GM21619 (cell line): ENCODE data around the gene KCNAB1.
"Not testable (repeated sequence)": the region's sequence is repeated elsewhere in the genome, so short reads cannot be mapped to it uniquely, and the experiment has no call there.

Source experiments
- ATAC-seq: cut with Tn5 transposase; IDR thresholded peaks from one replicate; pipeline ENCODE4 v1.9.1; 2021; ENCODE audit not compliant: unreplicated experiment

KCNAB1 gene

DNA sequence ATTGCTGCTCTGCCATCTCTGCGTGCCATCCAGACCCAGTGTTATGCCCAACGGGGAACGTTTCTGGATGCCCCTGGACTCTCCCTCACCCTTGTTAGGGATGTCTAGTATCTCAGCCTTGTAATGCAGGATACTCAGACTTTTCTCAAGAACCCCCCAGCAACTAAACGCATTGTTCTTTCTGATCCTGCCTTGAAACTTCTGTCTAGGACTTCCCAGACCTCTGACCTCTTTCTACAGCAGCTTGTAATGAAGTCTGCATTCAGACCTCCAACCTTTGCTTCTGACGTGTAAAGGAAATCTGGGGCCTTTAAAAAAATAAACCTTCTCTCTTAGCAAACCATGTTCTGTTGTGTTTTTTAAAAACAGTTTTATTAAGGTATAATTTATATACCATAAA, 139.5 kb downstream of the KCNAB1 start:
- no peak for ATAC-seq

DNA sequence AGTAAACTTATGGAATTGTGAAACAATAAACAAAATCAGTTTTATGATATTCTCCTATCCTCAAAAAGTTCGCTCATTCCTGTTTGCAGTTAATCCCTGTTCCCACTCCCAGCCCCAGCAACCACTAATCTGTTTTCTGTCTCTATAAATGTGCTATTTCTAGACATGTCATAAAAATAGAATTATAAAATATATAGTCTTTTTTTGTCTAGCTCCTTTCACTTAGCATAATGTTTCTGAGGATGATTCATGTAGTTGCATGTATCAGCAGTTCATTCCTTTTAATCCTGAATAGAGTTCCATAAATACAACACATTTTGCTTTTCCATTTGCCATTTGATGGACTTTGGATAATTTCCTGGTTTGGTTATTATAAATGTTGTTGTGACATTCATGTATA, 140.0 kb downstream of the KCNAB1 start:
- ATAC-seq: no peak

DNA sequence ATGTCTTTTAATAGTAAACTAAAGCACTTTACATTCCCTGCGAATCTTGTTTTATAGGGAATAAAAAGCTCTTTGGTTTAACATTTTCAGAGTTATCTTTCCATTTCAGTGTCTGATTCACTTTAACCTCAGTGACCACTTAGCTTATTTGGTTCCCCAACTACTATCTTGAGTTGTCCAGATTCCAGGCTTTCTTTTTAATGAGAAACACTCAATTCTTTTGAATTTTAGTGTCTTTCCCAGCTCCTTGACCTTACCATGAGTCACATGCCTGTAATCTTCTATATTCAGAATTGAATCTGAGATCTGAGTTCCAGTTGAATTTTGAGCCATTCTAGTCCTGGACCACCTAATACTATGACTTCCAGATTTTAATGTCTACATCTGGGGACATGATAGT, 144.4 kb downstream of the KCNAB1 start:
- ATAC-seq: no peak

GRCh38 chr3:156271508-156271907, 151.1 kb downstream of the KCNAB1 start:
- ATAC-seq: no peak

DNA sequence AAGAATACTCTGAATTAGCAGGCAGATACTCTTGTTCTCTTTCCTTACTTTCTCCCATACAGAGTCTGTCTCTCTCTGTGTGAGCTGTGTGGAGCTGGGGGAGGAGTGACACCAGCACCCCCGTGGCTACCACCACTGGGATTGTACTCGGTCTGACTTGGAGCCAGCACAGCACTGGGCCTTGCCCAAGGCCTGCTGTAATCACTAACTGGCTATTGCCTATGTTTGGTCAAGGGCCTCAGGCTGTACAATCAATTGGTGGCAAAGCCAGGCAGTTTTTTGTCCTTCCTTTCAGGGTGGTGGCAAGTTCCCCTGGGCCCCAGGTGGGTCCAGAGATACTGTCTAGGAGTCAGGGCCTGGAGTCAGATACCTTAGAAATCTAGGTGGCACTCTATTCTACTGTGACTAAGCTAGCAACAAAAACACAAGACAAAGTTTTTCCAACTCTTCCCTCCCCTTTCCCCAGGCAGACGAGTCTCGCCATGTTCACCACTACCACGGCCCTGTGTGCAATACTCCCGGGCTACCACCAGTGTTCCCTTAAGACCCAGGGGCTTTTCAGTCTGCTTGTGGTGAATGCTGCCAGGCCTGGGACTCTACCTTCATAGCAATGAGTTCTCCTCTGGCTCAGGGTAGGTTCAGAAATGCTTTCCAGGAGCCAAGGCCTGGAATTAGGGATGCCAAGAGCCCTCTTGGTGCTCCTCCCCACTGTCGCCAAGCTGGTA, 151.8 kb downstream of the KCNAB1 start:
- ATAC-seq: no peak

DNA sequence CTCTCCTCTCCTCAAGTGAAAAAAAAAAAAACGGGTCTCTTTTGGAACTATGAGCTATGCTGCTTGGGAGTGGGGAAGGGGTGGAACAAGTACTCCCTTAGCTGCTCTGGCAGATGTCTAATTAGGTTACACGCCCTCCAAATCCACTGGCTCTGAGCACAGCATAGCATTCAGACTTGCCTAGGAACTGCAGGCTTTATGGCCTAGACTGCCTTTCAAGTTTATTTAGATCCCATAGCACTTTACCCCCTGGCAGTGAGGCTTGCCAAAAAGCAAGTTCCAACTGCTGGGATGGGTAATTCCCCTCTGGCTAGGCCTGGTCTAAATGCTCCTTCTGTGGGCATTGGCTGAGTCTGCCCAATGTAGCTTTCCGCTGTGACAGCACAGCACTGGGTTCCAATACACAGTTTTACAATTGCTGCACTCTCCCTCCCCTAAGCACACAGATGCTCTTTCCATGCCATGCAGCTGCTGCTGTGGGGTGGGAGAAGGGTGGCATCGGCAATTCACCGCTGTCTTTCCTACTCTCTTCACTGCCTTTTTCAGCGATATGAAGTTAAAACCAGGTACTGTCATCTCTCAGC, 152.8 kb downstream of the KCNAB1 start:
- ATAC-seq: no peak

- ATAC-seq: no peak
Measured at GRCh38 chr3:156274791-156275190, 154.4 kb downstream of the KCNAB1 start.

DNA sequence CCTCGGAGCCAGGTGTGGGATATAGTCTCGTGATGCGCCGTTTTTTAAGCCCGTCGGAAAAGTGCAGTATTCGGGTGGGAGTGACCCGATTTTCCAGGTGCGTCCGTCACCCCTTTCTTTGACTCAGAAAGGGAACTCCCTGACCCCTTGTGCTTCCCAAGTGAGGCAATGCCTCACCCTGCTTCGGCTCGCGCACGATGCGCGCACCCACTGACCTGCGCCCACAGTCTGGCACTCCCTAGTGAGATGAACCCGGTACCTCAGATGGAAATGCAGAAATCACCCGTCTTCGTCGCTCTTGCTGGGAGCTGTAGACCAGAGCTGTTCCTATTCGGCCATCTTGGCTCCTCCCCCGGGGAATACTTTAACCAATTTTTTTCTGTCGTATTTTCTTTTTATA, 164.3 kb downstream of the KCNAB1 start:
- not testable (repeated sequence) for ATAC-seq

DNA sequence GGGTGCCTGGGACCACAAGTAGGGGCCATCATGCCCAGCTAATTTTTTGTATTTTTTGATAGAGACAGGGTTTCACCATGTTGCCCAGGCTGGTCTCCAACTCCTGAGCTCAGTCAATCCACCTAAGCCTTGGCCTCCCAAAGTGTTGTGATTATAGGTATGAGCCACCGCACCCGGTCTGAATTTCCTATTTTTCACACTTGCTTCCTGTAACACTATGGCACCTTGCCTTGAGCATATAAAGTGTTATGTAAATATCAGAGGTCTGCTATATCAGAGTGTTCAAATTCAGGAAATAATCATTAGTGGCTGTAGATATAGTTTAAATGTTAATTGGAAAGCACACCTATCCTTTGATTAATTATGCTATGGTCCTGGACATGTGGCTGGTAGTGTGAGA, 165.2 kb downstream of the KCNAB1 start:
- no peak for ATAC-seq

GRCh38 chr3:156290924-156291271, 170.5 kb downstream of the KCNAB1 start:
- ATAC-seq: no peak

DNA sequence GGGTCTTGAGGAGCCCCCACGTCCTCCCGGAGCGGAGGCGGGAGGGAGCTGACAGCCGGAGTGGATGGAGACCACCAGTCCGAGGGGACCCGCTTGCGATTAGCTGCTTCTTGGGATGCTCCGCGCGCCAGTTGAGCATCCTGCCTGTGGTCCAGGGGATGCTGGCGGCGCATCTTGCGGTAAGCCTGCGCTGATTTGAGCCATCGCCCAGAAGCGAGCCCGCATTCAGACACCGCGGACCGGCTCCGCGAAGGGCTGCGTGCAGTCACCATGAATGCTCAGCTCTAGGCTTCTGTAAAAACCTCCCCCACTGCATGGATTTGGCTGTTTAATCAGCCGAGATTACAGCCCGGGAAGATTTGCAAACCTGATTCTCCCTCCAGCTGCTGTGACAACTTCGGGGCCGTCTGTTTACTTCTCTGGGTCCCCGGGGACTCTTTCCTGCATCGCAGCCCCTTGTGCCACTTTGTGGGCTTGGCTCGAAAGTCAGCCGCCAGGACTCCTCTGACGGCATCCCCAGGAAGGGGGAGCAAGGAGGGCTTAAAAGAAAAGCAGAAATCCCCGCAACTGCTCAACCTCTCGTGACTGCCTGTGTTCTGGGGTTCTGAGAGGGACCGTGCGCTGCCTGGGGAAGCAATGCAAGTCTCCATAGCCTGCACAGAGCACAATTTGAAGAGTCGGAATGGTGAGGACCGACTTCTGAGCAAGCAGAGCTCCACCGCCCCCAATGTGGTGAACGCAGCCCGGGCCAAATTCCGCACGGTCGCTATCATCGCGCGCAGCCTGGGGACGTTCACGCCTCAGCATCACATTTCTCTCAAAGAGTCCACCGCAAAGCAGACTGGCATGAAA, 171.1 kb downstream of the KCNAB1 start:
- ATAC-seq: peak; percentile 51

GRCh38 chr3:156293566-156293965, 173.2 kb downstream of the KCNAB1 start:
- no peak for ATAC-seq

- ATAC-seq: no peak
Measured at GRCh38 chr3:156297582-156297981, 177.2 kb downstream of the KCNAB1 start.

GRCh38 chr3:156298014-156298413, 177.6 kb downstream of the KCNAB1 start:
- ATAC-seq: no peak

GRCh38 chr3:156298938-156299337, 178.6 kb downstream of the KCNAB1 start:
- ATAC-seq: no peak

- no peak for ATAC-seq
Measured at GRCh38 chr3:156299569-156299968, 179.2 kb downstream of the KCNAB1 start.

GRCh38 chr3:156300371-156300770, 180.0 kb downstream of the KCNAB1 start:
- no peak for ATAC-seq

DNA sequence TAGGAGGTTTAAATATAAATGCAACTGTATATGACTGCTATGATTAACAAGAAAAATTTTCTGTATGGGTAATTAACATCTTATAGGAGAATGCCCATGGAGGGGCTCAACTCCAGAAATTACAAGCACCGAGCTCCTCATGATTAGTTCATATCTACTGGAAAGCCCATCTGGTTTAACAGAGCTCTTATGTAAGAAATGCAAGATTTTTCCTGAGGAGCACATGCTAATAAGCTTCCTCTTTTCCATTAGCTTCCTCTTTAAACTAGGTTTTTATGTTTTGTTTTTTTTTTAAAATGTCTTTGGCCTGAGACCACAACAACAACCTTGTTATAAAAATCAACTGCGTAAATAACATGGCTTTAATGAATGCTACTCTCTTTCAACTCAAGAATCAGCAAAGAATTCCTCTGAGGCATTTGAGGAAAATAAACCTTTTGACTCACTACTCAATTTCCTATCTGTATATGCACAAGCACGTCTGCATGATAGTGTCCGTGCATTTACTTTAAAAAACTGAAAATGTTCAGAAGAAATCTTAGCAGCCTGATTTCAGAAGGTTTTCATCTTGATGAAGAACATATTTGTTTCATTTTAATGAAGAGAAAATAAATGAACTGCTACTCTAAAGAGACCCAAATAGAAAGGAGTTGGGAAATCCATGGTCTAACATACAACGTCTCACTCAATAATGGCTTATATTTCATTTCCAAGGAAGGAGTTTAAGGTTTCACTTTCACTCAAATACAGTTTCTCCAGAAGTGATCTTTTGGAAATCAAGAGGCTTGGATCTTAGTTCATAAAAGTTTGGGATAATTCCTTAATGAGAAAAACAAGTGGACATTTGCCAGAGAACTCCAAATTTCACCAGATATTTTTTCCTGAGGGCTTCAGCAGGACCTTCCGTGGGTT, 180.8 kb downstream of the KCNAB1 start:
- no peak for ATAC-seq

DNA sequence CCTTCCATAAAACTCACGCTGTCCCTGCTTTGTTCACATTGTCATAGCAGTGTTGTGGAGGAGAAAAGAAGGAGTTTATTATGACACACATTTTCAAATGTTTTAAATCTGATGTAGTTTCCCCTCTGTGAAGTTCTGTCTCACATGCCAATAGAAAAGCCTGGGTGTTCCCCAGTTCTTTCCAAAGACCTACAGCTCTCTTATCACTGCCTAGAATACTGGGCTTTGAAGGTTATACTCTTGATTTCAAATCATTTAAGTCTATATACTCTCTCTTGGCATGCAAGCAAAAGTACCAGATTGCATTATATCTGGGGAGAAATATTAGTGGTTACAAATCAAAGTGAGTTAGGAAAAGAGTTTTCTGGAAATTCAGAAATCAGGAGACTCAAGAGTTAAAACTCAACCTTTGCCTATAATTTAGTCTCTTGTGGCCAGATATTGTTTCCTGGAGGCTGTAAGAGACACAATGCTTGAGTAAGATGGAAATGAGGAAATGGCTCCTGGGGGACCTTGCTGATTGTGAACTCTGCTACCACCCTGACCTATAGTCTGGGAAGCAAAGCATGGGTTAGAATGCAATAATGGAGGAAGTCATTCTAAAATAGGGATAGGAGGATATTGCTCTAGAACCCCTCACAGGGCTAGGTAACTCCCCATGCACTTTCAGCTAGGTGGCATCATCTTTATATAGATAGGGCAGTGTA, 182.8 kb downstream of the KCNAB1 start:
- no peak for ATAC-seq

DNA sequence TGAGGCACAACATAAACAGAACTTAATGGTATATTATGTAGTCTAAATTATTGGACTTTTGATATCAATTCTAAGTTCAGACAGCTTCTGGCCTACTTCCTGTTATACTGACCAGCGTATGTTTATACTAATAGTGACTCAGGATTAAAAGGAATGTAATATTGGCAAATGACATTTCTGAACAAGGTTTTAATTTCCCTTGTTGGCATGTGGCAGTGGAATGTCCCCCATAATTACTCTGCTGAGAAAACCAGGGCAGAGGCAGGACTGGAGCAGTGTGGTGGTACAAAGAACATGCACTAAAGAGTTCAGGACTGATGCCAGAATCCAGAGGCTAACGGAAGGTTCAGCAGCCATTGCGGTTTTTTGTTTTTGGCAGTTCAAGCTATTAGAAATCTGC, 184.0 kb downstream of the KCNAB1 start:
- ATAC-seq: no peak
